RWPE2 (cell line): ENCODE data around the gene SAE1.
A peak's percentile ranks its signal among the peaks of the same experiment; 100 is the strongest.

Source experiments
- ATAC-seq: fragments of 200-7000 bp; cut with Tn5 transposase; 3 replicates; pipeline ENCODE4 v1.9.1; 2021; ENCODE audit warnings: low read depth
- DNase-seq: peaks from one replicate; pipeline ENCODE4 v3.0.0-alpha.2; 2020; ENCODE audit warnings: low spot score
- H3K27ac ChIP-seq: fragments of 450-650 bp; 2 replicates; pipeline ENCODE4 v1.5.1; 2017; ENCODE audit warnings: mild to moderate bottlenecking; ENCODE audit not compliant: poor library complexity, severe bottlenecking
- H3K27me3 ChIP-seq: fragments of 250-450 bp; sonication (Bioruptor Pico); 2 replicates; pipeline ENCODE4 v1.5.1; 2021; ENCODE audit warnings: mild to moderate bottlenecking, moderate library complexity; ENCODE audit not compliant: insufficient read depth, poor library complexity, severe bottlenecking
- H3K36me3 ChIP-seq: fragments of 250-450 bp; sonication (Bioruptor Pico); 2 replicates; pipeline ENCODE4 v1.5.1; 2020; ENCODE audit warnings: low read depth, mild to moderate bottlenecking, moderate library complexity
- H3K4me1 ChIP-seq: fragments of 250-450 bp; sonication (Bioruptor Pico); 2 replicates; pipeline ENCODE4 v1.5.1; 2021; ENCODE audit warnings: mild to moderate bottlenecking, moderate library complexity; ENCODE audit not compliant: insufficient read depth, poor library complexity, severe bottlenecking
- H3K4me3 ChIP-seq: fragments of 250-450 bp; sonication (Bioruptor Pico); 2 replicates; pipeline ENCODE4 v1.5.1; 2021; ENCODE audit warnings: mild to moderate bottlenecking, moderate library complexity; ENCODE audit not compliant: severe bottlenecking
- H3K9me3 ChIP-seq: fragments of 250-450 bp; sonication (Bioruptor Pico); 2 replicates; pipeline ENCODE4 v1.5.1; 2021; ENCODE audit warnings: mild to moderate bottlenecking, moderate library complexity; ENCODE audit not compliant: severe bottlenecking
- TF ChIP-seq, protein P1 (sequence below): fragments of 450-650 bp; IDR thresholded peaks from one replicate; pipeline ENCODE4 v1.5.1; 2017; ENCODE audit warnings: mild to moderate bottlenecking, moderate library complexity; ENCODE audit not compliant: poor library complexity, severe bottlenecking

SAE1 gene

DNA sequence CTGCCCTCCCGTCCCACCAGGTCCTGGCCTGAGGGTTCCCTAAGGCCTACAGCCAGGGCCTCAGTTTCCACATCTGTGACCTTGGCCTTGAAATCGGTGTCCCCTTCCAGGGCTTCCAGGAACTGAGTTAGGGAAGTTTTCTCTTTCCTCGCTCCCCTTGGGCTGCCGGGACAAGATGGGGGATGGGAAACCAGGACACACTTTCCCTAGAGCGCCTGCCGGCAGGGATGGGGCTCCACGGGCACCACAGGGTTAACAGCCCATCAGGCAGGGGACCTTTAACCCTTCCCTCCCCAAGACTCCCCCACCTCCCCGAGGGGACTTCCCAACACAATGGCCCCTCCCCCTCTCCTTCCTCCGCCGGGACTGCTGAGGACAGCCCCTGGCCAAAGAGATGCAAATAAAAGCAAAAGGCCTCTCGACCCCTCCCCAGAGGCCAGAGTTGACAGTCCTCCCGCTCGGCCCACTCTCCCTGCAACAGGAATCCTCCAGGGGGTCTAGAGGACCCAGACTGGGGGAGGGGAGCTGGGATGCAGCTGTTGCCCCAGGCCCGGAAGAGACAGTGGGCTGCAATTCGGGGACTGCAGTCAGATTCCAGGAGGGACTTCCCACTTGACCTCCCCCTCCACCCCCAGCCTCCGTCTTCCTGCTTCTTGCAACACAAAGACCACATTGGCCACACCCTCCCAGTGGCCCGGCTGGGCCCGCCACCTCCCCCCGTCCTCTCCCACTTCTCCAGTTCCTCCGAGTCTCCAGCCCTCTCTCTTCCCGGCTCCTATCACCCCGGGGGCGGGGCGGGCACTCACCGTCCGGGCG, 96.9 kb downstream of the SAE1 start:
- TF ChIP-seq, protein P1, sequence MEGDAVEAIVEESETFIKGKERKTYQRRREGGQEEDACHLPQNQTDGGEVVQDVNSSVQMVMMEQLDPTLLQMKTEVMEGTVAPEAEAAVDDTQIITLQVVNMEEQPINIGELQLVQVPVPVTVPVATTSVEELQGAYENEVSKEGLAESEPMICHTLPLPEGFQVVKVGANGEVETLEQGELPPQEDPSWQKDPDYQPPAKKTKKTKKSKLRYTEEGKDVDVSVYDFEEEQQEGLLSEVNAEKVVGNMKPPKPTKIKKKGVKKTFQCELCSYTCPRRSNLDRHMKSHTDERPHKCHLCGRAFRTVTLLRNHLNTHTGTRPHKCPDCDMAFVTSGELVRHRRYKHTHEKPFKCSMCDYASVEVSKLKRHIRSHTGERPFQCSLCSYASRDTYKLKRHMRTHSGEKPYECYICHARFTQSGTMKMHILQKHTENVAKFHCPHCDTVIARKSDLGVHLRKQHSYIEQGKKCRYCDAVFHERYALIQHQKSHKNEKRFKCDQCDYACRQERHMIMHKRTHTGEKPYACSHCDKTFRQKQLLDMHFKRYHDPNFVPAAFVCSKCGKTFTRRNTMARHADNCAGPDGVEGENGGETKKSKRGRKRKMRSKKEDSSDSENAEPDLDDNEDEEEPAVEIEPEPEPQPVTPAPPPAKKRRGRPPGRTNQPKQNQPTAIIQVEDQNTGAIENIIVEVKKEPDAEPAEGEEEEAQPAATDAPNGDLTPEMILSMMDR: no peak
- DNase-seq (peak; percentile 93), ATAC-seq (peak; percentile 42)
- no peaks in the 10 kb centered on the region for H3K27me3 ChIP-seq
- H3K4me1 ChIP-seq: peaks cover 16% of the 10 kb centered on the region
- H3K27ac ChIP-seq: peak overlapping the region; percentile 93
- H3K36me3 ChIP-seq: peaks cover 9% of the 10 kb centered on the region
- no peaks in the 10 kb centered on the region for H3K9me3 ChIP-seq
- peak overlapping the region; percentile 50 for H3K4me3 ChIP-seq

DNA sequence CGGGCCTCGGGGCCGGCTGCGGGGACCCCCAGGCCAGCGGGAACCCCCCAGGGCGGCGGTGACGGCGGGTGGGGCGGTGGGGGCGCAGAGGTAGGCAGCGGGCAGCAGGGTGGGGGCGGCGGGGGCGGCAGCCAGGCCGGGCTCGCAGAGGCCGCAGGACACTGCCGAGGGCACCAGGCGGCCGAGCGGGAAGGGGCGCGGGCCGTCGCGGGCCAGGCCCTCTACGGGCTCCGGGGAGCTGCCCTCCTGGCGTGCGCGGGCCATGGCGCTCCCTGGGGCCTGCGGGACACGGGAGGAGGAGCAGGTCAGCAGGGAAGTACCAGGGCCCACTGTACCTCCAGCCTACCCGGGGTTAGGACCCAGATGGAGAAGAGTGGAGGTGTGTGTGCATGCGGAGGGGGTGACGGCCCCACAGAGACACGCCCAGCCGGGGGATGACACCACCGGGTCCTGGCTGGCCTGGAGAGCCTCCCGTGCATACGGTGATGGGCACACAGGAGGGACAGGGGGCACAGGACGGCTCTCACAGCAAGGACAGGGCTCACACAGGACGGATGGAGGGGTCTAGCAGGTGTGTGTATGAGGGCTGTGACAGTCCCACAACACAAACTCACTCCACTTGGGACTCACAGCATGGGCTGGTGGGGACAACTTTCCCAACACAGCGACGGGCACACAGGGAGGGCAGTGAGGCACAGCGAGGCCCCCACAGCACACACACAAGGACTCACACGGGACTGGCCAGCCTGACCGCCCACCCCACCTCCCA, 97.7 kb downstream of the SAE1 start:
- Histone ChIP-seq H3K27me3 (no peaks in the 10 kb centered on the region), H3K36me3 (peaks cover 9% of the 10 kb centered on the region), H3K9me3 (no peaks in the 10 kb centered on the region), H3K4me3 (peak overlapping the region; percentile 50), H3K27ac (peak overlapping the region; percentile 93), H3K4me1 (peaks cover 18% of the 10 kb centered on the region)
- TF ChIP-seq, protein P1: no peak
- no peak for DNase-seq
- ATAC-seq: peak; percentile 35

DNA sequence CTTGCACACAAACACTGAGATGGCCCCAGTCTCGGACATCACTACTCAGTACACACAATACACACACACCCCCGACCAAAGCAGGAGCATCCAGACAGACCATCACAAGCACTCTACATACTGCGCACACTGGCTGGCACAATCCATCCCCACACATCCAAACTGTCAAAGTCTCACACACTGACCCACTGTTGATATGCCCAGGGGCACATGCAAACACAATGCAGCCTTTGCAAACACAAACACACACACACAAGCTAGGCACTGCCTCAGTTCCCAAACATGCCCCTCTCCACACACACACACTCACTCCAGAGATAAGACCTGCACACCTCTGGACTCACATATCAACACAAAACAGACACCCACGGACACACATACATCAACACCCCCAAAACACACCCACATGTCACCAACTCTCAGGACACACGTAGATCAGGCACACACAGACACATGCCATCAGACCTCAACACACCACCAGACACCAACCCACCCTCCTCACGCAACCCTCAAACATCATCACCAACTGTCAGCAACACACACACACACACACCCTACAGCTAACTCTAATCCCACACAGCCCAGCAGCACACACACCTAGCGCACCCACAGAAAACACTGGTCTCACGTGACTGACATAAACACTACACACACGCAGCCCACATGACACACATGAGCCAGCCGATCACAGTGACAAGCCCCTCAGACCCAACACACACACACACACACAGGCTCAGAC, 98.5 kb downstream of the SAE1 start:
- Histone ChIP-seq H3K4me1 (peaks cover 18% of the 10 kb centered on the region), H3K27ac (peak overlapping the region; percentile 93)
- TF ChIP-seq, protein P1: no peak

DNA sequence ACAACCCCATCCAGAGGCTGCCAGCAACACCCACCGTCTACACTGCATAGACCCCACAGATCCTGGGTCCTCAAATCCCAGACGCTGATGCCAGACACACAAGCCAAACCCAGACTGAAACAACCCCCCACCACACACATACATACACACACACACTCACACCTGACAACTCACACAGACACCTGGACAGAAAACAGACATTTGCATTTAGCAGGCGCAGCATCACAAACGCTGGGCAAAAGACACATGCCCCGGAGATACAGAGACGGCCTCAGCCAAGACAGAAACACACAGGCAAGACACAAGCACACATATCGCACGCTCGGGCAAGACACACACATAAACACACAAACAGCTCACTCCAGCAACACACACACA, 99.0 kb downstream of the SAE1 start:
- DNase-seq (no peak), ATAC-seq (no peak)
- peaks cover 9% of the 10 kb centered on the region for H3K36me3 ChIP-seq
- H3K4me3 ChIP-seq: peak overlapping the region; percentile 50
- H3K9me3 ChIP-seq: no peaks in the 10 kb centered on the region
- H3K27ac ChIP-seq: peak overlapping the region; percentile 93
- peaks cover 18% of the 10 kb centered on the region for H3K4me1 ChIP-seq
- TF ChIP-seq, protein P1: no peak
- H3K27me3 ChIP-seq: no peaks in the 10 kb centered on the region

More for the DNA sequence above, 98.5 kb downstream of the SAE1 start:
- DNase-seq (no peak), ATAC-seq (peak; percentile 7; the same call in 1 of the 3 replicates)
- H3K4me3 ChIP-seq: peak overlapping the region; percentile 50
- H3K9me3 ChIP-seq: no peaks in the 10 kb centered on the region
- H3K36me3 ChIP-seq: peaks cover 9% of the 10 kb centered on the region
- H3K27me3 ChIP-seq: no peaks in the 10 kb centered on the region
